Keratinocyte (primary cell): ENCODE measurements around the gene STAT3.

ENCODE experiments used
- EZH2 ChIP-seq: IDR thresholded peaks from one replicate; pipeline ENCODE4 v1.6.1; 2012; ENCODE audit warnings: inconsistent platforms, mild to moderate bottlenecking, low read length, moderate library complexity
- TF ChIP-seq, protein P1 (sequence below), 3 experiments: IDR thresholded peaks in 1 of 3; conservative IDR thresholded peaks in 1 of 3; optimal IDR thresholded peaks in 1 of 3; 2 replicates in 2 of 3; 3 replicates in 1 of 3; pipeline versions ENCODE3 to v1.5.1; 2011; ENCODE audit warnings: low read length in 3 of 3, mild to moderate bottlenecking in 3 of 3, moderate library complexity in 2 of 3, control low read depth in 1 of 3, inconsistent platforms in 1 of 3; ENCODE audit not compliant: insufficient read depth in 2 of 3; ENCODE audit errors: extremely low read depth in 1 of 3

DNA sequence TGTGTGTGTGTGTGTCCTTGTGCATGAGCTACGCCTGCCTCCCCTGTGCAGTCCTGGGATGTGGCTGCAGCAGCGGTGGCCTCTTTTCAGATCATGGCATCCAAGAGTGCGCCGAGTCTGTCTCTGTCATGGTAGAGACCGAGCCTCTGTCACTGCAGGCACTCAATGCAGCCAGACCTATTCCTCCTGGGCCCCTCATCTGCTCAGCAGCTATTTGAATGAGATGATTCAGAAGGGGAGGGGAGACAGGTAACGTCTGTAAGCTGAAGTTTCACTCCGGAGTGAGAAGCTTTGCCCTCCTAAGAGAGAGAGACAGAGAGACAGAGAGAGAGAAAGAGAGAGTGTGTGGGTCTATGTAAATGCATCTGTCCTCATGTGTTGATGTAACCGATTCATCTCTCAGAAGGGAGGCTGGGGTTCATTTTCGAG is 77.4 kb downstream of the STAT3 start:
- TF ChIP-seq, protein P1, sequence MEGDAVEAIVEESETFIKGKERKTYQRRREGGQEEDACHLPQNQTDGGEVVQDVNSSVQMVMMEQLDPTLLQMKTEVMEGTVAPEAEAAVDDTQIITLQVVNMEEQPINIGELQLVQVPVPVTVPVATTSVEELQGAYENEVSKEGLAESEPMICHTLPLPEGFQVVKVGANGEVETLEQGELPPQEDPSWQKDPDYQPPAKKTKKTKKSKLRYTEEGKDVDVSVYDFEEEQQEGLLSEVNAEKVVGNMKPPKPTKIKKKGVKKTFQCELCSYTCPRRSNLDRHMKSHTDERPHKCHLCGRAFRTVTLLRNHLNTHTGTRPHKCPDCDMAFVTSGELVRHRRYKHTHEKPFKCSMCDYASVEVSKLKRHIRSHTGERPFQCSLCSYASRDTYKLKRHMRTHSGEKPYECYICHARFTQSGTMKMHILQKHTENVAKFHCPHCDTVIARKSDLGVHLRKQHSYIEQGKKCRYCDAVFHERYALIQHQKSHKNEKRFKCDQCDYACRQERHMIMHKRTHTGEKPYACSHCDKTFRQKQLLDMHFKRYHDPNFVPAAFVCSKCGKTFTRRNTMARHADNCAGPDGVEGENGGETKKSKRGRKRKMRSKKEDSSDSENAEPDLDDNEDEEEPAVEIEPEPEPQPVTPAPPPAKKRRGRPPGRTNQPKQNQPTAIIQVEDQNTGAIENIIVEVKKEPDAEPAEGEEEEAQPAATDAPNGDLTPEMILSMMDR (optimal IDR thresholded peaks at IDR 0.05 in 1 of 3, IDR thresholded peaks at IDR 0.05 in 1 of 3, conservative IDR thresholded peaks at IDR 0.05 in 1 of 3; ENCODE audit: extremely low read depth in 1 of 3, insufficient read depth in 2 of 3, low read length in 3 of 3), result no peak
- no peak for TF ChIP-seq EZH2
